Activated CD8-positive, alpha-beta memory T cell treated with anti-CD3 and anti-CD28 coated beads, Interleukin-2, amount 50 U/mL, for 1 hour (primary cell): ENCODE data around the gene SPANXA1.
"Not testable (repeated sequence)": the region's sequence is repeated elsewhere in the genome, so short reads cannot be mapped to it uniquely, and the experiment has no call there.

Experiments used
- DNase-seq: peaks from one replicate; pipeline ENCODE4 v3.0.0-alpha.2; 2020; ENCODE audit errors: extremely low read depth

SPANXA1 gene

GRCh38 chrX:141584638-141585037 is at the start of gene SPANXA1:
Gene SPANXA1 (minus strand): TSS chrX:141584738. CDS start chrX:141584678, 60 bp downstream.
- not testable (repeated sequence) for DNase-seq

- DNase-seq: no peak
These were observed 47.6 kb upstream of the SPANXA1 start for GRCh38 chrX:141632124-141632523.

GRCh38 chrX:141619336-141619735 is 34.8 kb upstream of the SPANXA1 start:
- DNase-seq: no peak

- no peak for DNase-seq
These were observed 24.6 kb upstream of the SPANXA1 start for GRCh38 chrX:141609111-141609510.

- not testable (repeated sequence) for DNase-seq
These were observed 4.9 kb upstream of the SPANXA1 start, which contains the start of gene SPANXA2 for GRCh38 chrX:141589408-141589807. Gene SPANXA2 (plus strand): TSS chrX:141589708. CDS start chrX:141589768, 60 bp downstream.

- DNase-seq: not testable (repeated sequence)
These were observed 42.0 kb downstream of the SPANXA1 start for GRCh38 chrX:141542551-141542950.
